Erythroblast (primary cell): Measurements from ENCODE around the gene C13orf42.

ENCODE experiments used
- GATA1 ChIP-seq: IDR thresholded peaks from 2 replicates; pipeline ENCODE4 v1.6.1; 2011; ENCODE audit warnings: low read depth, mild to moderate bottlenecking, control low read depth, low read length, moderate library complexity
- POLR2A ChIP-seq: IDR thresholded peaks from 2 replicates; pipeline ENCODE4 v1.6.1; 2011; ENCODE audit warnings: mild to moderate bottlenecking, low read length

DNA sequence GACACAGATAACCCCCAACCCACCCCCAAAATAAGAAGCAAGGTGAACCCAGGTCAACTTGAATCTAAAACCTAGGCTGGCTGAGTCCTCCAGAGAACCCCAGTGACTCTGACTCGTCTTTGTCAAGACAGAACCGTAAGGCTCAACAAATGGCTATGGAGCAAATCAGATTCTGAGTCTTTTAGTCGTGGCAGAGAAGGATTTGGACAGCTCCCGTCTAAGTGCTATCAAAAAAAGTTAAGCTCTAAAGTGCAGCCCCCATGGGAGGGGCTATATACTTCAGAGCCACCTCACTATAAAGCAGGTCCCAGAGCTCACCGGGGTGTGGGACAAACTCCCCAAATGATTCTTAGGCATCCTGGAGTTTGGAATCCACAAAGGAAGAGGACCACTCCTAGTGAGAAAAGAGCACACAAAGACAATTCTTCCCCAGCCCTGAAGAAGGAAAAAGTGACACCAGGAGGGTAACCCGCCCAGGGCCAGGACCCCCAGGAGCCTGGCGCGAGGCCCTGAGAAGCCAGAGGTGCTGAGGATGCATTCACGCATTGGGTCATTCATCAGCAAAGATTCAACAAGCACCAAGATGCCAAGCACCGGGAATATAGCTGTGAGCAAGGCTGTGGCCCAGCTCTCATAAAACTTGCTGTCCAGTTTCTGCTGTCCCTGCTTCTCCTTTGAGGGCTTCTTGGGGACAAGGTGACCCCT is 25.4 kb upstream of the C13orf42 start:
- TF ChIP-seq POLR2A (no peak), GATA1 (no peak)
